ENCODE results near the gene GREB1L.

GRCh38 chr18:21559195-21559594 lies 317.2 kb downstream of the GREB1L start:
- TF ChIP-seq, protein P1, sequence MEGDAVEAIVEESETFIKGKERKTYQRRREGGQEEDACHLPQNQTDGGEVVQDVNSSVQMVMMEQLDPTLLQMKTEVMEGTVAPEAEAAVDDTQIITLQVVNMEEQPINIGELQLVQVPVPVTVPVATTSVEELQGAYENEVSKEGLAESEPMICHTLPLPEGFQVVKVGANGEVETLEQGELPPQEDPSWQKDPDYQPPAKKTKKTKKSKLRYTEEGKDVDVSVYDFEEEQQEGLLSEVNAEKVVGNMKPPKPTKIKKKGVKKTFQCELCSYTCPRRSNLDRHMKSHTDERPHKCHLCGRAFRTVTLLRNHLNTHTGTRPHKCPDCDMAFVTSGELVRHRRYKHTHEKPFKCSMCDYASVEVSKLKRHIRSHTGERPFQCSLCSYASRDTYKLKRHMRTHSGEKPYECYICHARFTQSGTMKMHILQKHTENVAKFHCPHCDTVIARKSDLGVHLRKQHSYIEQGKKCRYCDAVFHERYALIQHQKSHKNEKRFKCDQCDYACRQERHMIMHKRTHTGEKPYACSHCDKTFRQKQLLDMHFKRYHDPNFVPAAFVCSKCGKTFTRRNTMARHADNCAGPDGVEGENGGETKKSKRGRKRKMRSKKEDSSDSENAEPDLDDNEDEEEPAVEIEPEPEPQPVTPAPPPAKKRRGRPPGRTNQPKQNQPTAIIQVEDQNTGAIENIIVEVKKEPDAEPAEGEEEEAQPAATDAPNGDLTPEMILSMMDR (IDR thresholded peaks at IDR 0.05): no peak
- TF ChIP-seq POLR2A (IDR thresholded peaks at IDR 0.05): no peak
